ENCODE results near the gene SLC6A17.

GRCh38 chr1:110160538-110161100 is 10.3 kb downstream of the SLC6A17 start:
- TF ChIP-seq CTCF (conservative IDR thresholded peaks at IDR 0.05; ENCODE audit: low read depth in 2 of 2) (no peak), NANOG (IDR thresholded peaks at IDR 0.05; ENCODE audit: borderline replicate concordance) (no peak), STAT1 (IDR thresholded peaks at IDR 0.05; ENCODE audit: unreplicated experiment) (no peak), EZH2 (IDR thresholded peaks at IDR 0.05; ENCODE audit: low read depth, unreplicated experiment) (no peak), POLR2AphosphoS5 (IDR thresholded peaks at IDR 0.05; ENCODE audit: low read depth) (no peak), JUNB (IDR thresholded peaks at IDR 0.05; ENCODE audit: unreplicated experiment) (no peak), ZNF114 (CRISPR knock-in tag; IDR thresholded peaks at IDR 0.05) (no peak), REST (IDR thresholded peaks at IDR 0.05; ENCODE audit: unreplicated experiment) (no peak), CREB1 (CRISPR knock-in tag; IDR thresholded peaks at IDR 0.05; ENCODE audit: low read depth) (no peak)

Measured in GM23338 (cell line).